ENCODE results near the gene DOK1. TPM values are rescaled to one million over a fixed set of nuclear protein-coding genes. Genes with fewer than 3 reads are reported as not detected.

Gene DOK1
- total RNA-seq, 4 donors from 2014 or later: 0.29 to 85.0 (median 13.8) TPM

GRCh38 chr2:74554820-74555531, 456 bp downstream of the DOK1 start:
- Histone ChIP-seq H3K9me3 (no peaks in the 10 kb centered on the region), H3K27ac (peak overlapping the region; percentile 84 to 88), H3K4me3 (peak overlapping the region; percentile 59 to 81), H3K27me3 (no peaks in the 10 kb centered on the region), H3K36me3 (no peaks in the 10 kb centered on the region), H3K4me1 (peaks cover 0 to 12% of the 10 kb centered on the region in 2 donors)
- intact Hi-C loops (cut with DNase I; ENCODE audit: low total_unique reads): no loop called here
- DNase-seq: peak; percentile 43 to 52
- TF ChIP-seq, protein P1, sequence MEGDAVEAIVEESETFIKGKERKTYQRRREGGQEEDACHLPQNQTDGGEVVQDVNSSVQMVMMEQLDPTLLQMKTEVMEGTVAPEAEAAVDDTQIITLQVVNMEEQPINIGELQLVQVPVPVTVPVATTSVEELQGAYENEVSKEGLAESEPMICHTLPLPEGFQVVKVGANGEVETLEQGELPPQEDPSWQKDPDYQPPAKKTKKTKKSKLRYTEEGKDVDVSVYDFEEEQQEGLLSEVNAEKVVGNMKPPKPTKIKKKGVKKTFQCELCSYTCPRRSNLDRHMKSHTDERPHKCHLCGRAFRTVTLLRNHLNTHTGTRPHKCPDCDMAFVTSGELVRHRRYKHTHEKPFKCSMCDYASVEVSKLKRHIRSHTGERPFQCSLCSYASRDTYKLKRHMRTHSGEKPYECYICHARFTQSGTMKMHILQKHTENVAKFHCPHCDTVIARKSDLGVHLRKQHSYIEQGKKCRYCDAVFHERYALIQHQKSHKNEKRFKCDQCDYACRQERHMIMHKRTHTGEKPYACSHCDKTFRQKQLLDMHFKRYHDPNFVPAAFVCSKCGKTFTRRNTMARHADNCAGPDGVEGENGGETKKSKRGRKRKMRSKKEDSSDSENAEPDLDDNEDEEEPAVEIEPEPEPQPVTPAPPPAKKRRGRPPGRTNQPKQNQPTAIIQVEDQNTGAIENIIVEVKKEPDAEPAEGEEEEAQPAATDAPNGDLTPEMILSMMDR (IDR thresholded peaks at IDR 0.05): no peak
- no peak for TF ChIP-seq POLR2A (IDR thresholded peaks at IDR 0.05)

GRCh38 chr2:74555610-74556103, 1.1 kb downstream of the DOK1 start:
- Histone ChIP-seq H3K4me3 (peak overlapping the region; percentile 59 to 81), H3K4me1 (peaks cover 0 to 12% of the 10 kb centered on the region in 2 donors), H3K9me3 (no peaks in the 10 kb centered on the region), H3K27me3 (no peaks in the 10 kb centered on the region), H3K27ac (peak overlapping the region; percentile 84 to 88), H3K36me3 (no peaks in the 10 kb centered on the region)
- DNase-seq: no peak
- TF ChIP-seq POLR2A (IDR thresholded peaks at IDR 0.05): no peak
- TF ChIP-seq, protein P1 (IDR thresholded peaks at IDR 0.05): no peak
- intact Hi-C loops (cut with DNase I; ENCODE audit: low total_unique reads): no loop called here

DNA sequence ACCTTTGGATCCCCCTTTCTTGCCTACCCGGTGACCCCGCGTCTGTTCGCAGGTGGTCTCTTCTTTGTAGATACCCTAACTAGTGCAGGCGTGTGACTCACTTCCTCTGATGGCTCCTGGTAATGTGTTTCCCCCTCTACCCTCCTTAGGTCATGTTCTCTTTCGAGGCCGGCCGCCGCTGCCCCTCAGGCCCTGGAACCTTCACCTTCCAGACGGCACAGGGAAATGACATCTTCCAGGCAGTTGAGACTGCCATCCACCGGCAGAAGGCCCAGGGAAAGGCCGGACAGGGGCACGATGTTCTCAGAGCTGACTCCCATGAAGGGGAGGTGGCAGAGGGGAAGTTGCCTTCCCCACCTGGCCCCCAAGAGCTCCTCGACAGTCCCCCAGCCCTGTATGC, 1.6 kb downstream of the DOK1 start:
- Histone ChIP-seq H3K36me3 (no peaks in the 10 kb centered on the region), H3K4me1 (peaks cover 0 to 12% of the 10 kb centered on the region in 2 donors), H3K4me3 (no peak overlapping the region), H3K27me3 (no peaks in the 10 kb centered on the region), H3K9me3 (no peaks in the 10 kb centered on the region), H3K27ac (no peak overlapping the region)
- no peak for TF ChIP-seq POLR2A (IDR thresholded peaks at IDR 0.05)
- TF ChIP-seq, protein P1 (IDR thresholded peaks at IDR 0.05): no peak
- intact Hi-C loops (cut with DNase I; ENCODE audit: low total_unique reads): no loop called here
- no peak for DNase-seq

- TF ChIP-seq, protein P1 (IDR thresholded peaks at IDR 0.05): no peak
- no peak for DNase-seq
- Histone ChIP-seq H3K36me3 (no peaks in the 10 kb centered on the region), H3K4me1 (peaks cover 0 to 12% of the 10 kb centered on the region in 2 donors), H3K27ac (no peak overlapping the region), H3K9me3 (no peaks in the 10 kb centered on the region), H3K27me3 (no peaks in the 10 kb centered on the region), H3K4me3 (no peak overlapping the region)
- intact Hi-C loops (cut with DNase I; ENCODE audit: low total_unique reads): no loop called here
Measured at GRCh38 chr2:74556831-74557370, 2.4 kb downstream of the DOK1 start.

Measured in uterus (tissue), 4 donors.